ENCODE data around the gene RAP1B. TPM values are rescaled to one million over a fixed set of nuclear protein-coding genes. Genes with fewer than 3 reads are reported as not detected.

Gene RAP1B
- total RNA-seq: 100 to 1,000 TPM in 4 of 7 donors, 10 to 100 TPM in 3; 81.9 to 146 (median 107) TPM
- polyA plus RNA-seq: 100 to 1,000 TPM in 1 of 2 donors, 10 to 100 TPM in 1; 81.8 to 195 TPM
- long read RNA-seq, donor 1, full-length matches to known transcripts: 407 of 433 reads
- long read RNA-seq, donor 1, partial matches to known transcripts: 7 of 433 reads
- long read RNA-seq, donor 1, other reads (novel, unspliced or antisense): 19 of 433 reads
- long read RNA-seq, donor 2, full-length matches to known transcripts: 78 of 83 reads
- long read RNA-seq, donor 2, partial matches to known transcripts: 5 of 83 reads
- long read RNA-seq, donor 2, other reads (novel, unspliced or antisense): 0 of 83 reads
- long read RNA-seq, donor 3, full-length matches to known transcripts: 93 of 101 reads
- long read RNA-seq, donor 3, partial matches to known transcripts: 1 of 101 reads
- long read RNA-seq, donor 3, other reads (novel, unspliced or antisense): 7 of 101 reads

GRCh38 chr12:68610370-68611093, at the start of gene RAP1B:
Gene RAP1B (plus strand): TSS chr12:68610899. CDS start chr12:68648725, 37,826 bp downstream.
- H3K4me1 ChIP-seq (ENCODE audit: insufficient read depth): peaks cover 7% of the 10 kb centered on the region
- WGBS, 3 donors: 0 to 1% (median 0%) methylated on average over 28 to 84 of the region's 84 CpGs
- no peaks in the 10 kb centered on the region for H3K9me3 ChIP-seq
- no peaks in the 10 kb centered on the region for H3K36me3 ChIP-seq
- no peaks in the 10 kb centered on the region for H3K27me3 ChIP-seq
- intact Hi-C loops (cut with DNase I): loop anchor here in 1 of 4 donors (10.0 kb wide), 2 partner anchors 74 to 246 kb away; partner anchors contain the start of gene NUP107
- TF ChIP-seq EP300 (IDR thresholded peaks at IDR 0.05) (peak; percentile 30), POLR2A (IDR thresholded peaks at IDR 0.05) (peak; percentile 96), CTCF (IDR thresholded peaks at IDR 0.05) (no peak)
- peak within 1 kb of the TSS; percentile 90 for H3K4me3 ChIP-seq
- DNase-seq: peak; percentile 89 to 92 (median 91)
- H3K27ac ChIP-seq: peak within 1 kb of the TSS; percentile 86 to 89

GRCh38 chr12:68561830-68562229, 48.9 kb upstream of the RAP1B start:
- Histone ChIP-seq H3K27me3 (no peaks in the 10 kb centered on the region), H3K4me1 (ENCODE audit: insufficient read depth) (no peaks in the 10 kb centered on the region), H3K9me3 (no peaks in the 10 kb centered on the region), H3K36me3 (no peaks in the 10 kb centered on the region), H3K4me3 (no peak overlapping the region), H3K27ac (no peak overlapping the region)
- intact Hi-C loops (cut with DNase I): no loop called here
- no peak for DNase-seq
- no peak for TF ChIP-seq CTCF (IDR thresholded peaks at IDR 0.05)
- TF ChIP-seq EP300 (IDR thresholded peaks at IDR 0.05): no peak
- no peak for TF ChIP-seq POLR2A (IDR thresholded peaks at IDR 0.05)
- WGBS, 3 donors: 45 to 54% (median 52%) methylated on average over 10 of the region's 10 CpGs

GRCh38 chr12:68564166-68564565, 46.5 kb upstream of the RAP1B start:
- WGBS, 3 donors: 86 to 91% (median 89%) methylated on average over 1 of the region's 1 CpG
- Histone ChIP-seq H3K27ac (no peak overlapping the region), H3K9me3 (no peaks in the 10 kb centered on the region), H3K36me3 (no peaks in the 10 kb centered on the region), H3K4me1 (ENCODE audit: insufficient read depth) (no peaks in the 10 kb centered on the region), H3K27me3 (no peaks in the 10 kb centered on the region), H3K4me3 (no peak overlapping the region)
- DNase-seq: no peak
- TF ChIP-seq CTCF (IDR thresholded peaks at IDR 0.05) (no peak), POLR2A (IDR thresholded peaks at IDR 0.05) (no peak), EP300 (IDR thresholded peaks at IDR 0.05) (no peak)
- intact Hi-C loops (cut with DNase I): no loop called here

- TF ChIP-seq CTCF (IDR thresholded peaks at IDR 0.05) (no peak), EP300 (IDR thresholded peaks at IDR 0.05) (no peak), POLR2A (IDR thresholded peaks at IDR 0.05) (no peak)
- WGBS, 3 donors: 30 to 51% (median 43%) methylated on average over 1 of the region's 1 CpG
Measured at GRCh38 chr12:68565391-68565903, 45.3 kb upstream of the RAP1B start.

More at GRCh38 chr12:68565391-68565903, 45.3 kb upstream of the RAP1B start:
- H3K36me3 ChIP-seq: no peaks in the 10 kb centered on the region
- H3K27ac ChIP-seq: no peak overlapping the region
- H3K27me3 ChIP-seq: no peaks in the 10 kb centered on the region
- H3K4me3 ChIP-seq: no peak overlapping the region
- no peaks in the 10 kb centered on the region for H3K9me3 ChIP-seq
- intact Hi-C loops (cut with DNase I): no loop called here
- no peaks in the 10 kb centered on the region for H3K4me1 ChIP-seq (ENCODE audit: insufficient read depth)
- no peak for DNase-seq

Data from ovary (tissue), 10 donors.